Mesangial cell (primary cell): ENCODE results near the gene MDM2. TPM values are rescaled to one million over a fixed set of nuclear protein-coding genes. Genes with fewer than 3 reads are reported as not detected.

Experiments used
- total RNA-seq: library from RNA; depleted of rRNA; stranded (reverse); fragments of >200 nt; gene quantifications from 2 replicates; pipeline ENCODE4 v1.2.3, GENCODE V29; 2015

Gene MDM2
- total RNA-seq: 35.7 and 40.2 TPM in 2 replicates

DNA sequence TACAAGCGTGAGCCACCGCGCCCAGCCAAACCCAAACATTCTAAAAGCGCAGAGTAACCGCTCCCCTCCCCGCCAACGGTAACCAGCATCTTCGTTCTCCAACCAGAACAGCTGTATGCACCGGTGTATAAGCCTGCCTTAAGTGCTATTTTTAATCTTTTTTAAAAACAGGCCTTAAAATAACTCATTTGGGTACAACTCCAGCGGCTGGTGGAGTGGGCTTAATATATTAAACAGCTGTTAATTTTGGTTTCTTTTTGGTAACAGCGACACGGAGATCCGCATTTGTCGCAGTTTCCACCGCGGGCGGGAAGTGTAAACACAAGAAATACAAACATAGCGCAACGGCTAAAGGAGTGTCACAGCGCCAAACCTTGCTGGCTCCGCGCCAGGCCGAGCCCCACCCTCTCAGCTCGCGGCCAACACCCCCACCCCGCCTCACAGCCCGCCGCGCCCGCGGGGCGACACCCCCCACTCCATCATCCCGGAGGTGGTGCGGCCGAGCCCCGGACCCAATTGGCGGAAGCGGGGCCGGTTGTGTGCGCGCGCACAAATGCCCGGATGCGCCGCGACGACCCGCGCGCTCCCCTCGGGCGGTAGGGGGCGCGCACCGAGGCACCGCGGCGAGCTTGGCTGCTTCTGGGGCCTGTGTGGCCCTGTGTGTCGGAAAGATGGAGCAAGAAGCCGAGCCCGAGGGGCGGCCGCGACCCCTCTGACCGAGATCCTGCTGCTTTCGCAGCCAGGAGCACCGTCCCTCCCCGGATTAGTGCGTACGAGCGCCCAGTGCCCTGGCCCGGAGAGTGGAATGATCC lies at the start of gene MDM2:
Gene MDM2, plus strand, starts transcription at position 602 of the 812 bp plus-strand sequence. CDS start 301 bp downstream, outside the sequence.

Other genes with a start within 250 kb of the MDM2 start
- 152 and 188 TPM in 2 replicates for gene RAP1B, start 197.3 kb upstream of the MDM2 start, total RNA-seq
- 18.6 and 59.2 TPM in 2 replicates for gene NUP107, start 121.2 kb upstream of the MDM2 start, total RNA-seq
- 1.8 and 3.7 TPM in 2 replicates for gene SLC35E3, start 62.0 kb upstream of the MDM2 start, total RNA-seq
- gene CPM, start 125.0 kb downstream of the MDM2 start, total RNA-seq: 9.8 and 28.3 TPM in 2 replicates